HG02610 (cell line): ENCODE results near the gene AFAP1L1.

ENCODE experiments used
- ATAC-seq: cut with Tn5 transposase; IDR thresholded peaks from one replicate; pipeline ENCODE4 v1.9.1; 2021; ENCODE audit warnings: mild to moderate bottlenecking, moderate library complexity; ENCODE audit not compliant: unreplicated experiment

The AFAP1L1 gene

DNA sequence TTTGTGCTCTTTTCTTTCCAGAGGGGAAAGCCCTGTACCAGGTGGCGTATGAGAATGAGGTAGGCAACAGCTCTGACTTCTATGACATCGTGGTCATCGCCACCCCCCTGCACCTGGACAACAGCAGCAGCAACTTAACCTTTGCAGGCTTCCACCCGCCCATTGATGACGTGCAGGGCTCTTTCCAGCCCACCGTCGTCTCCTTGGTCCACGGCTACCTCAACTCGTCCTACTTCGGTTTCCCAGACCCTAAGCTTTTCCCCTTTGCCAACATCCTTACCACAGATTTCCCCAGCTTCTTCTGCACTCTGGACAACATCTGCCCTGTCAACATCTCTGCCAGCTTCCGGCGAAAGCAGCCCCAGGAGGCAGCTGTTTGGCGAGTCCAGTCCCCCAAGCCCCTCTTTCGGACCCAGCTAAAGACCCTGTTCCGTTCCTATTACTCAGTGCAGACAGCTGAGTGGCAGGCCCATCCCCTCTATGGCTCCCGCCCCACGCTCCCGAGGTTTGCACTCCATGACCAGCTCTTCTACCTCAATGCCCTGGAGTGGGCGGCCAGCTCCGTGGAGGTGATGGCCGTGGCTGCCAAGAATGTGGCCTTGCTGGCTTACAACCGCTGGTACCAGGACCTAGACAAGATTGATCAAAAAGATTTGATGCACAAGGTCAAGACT lies 96.5 kb downstream of the AFAP1L1 start:
- ATAC-seq, result no peak

DNA sequence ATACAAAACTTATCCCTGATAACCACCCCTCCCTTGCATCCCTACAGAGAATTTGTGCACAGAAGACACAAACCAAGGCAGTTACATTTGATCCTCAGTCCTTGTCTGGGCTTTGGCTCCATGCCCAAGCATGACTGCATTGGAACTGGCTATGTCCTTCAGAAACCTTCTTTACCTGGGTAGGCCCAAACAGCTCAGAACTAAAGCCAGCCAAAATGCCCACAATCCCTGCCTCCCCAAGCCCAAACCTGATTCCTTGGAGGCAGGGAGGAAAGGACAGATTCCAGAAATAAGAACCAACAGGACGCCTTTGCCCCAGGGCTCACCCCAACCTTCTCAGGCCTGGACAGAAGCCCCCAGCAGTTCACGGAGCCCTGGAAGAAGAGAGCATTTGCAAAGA lies 99.2 kb downstream of the AFAP1L1 start:
- no peak for ATAC-seq

DNA sequence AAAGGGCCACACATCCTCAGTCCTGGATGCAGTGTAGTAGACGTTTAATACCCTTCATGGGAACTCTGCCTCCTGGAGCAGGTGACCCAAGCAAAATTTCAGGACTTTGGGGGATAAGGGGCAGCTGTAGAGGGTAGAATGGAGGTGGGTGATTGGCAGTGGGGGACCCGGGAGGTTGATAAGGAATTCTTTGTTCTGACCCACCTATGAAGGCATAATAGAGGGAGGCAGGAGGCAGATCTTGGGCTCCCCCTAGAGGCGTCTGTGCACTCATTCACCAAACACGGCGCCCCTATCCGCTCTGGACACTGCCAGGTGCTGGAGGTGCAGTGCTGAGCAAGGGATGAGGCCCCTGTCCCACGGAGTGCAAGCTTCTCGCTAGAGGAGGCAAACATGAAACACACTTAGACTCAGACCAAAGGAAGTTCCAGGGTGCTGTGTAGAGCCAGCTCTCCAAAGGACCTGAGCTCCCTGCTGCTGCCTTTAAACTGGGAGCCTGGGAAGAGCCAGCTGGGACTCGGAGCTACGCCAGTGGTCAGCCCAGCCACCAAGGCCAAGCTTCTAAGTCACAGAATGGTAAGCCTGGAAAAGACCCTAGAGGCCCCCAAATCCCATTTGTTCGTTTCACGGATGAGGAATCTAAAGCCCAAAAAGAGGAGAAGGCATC lies 99.8 kb downstream of the AFAP1L1 start:
- peak; percentile 90 for ATAC-seq

DNA sequence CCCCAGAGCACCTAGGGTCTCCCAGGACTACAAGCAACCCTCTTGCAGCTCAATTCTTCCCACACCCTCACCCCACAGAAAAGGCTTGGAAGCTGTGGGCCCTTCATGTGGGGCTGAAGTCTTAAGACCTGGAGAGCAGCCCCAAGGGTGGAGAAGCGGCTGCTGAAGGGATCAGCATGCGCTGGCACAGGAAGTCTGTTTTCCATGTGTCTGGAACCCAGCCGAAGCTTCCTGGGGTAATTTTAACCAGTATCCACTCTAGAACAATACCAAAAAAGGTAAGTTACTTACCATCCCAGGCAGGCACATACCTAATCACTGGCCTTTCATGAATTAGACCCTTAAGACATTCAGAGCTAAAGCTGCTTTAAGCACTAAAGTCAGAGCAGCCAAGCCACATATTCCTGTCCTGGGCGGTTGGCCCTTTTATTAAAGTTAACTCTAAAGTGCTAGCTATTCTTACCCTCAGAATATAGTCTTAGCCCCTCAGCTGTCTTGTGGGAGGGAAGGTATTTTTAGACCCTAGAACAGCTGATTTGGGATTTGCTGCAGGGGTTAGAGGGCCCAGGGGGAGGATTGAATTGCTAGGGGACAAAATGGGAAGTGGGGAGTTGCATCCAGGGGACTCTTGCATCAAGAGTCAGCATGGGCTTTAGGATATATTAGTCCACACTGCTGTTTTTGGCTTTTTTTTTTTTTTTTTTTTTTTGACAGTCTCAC lies 100.6 kb downstream of the AFAP1L1 start:
- ATAC-seq, result no peak

DNA sequence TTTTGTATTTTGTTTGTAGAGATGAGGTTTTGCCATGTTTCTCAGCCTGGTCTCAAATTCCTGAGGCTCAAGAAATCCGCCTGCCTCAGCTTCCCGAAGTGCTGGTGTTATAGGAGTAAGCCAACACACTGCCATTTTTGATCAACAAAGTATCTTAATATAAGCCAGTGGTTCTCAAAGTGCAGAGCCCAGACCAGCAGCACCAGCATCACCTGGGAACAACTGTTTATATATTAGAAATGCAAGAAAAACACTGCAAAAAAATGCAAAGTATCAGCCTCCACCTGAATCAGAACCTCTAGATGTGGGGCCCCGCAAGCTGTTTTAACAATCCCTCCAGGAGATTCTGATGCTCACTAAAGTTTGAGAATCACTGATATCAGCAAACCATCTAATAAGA lies 101.3 kb downstream of the AFAP1L1 start:
- ATAC-seq, result no peak

DNA sequence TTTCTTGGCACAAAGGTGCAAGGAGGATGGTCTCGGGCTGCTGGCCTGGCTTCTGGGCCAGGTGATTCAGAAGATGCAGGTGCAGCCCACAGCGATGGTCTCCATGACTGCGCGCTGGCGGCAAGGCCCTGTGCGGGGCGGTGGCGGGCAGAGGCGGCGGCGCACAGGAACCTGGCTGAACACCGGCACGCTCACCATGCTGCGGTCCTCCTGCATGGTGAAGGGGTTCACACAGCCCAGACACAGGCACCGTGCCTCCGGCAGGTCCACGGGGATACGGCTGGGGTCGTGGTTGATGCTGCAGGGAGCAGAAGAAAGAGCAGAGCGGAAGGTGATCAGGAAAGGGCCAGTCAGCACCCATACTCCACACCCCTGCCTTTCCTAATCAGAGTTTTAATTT lies 102.6 kb downstream of the AFAP1L1 start:
- ATAC-seq, result no peak

DNA sequence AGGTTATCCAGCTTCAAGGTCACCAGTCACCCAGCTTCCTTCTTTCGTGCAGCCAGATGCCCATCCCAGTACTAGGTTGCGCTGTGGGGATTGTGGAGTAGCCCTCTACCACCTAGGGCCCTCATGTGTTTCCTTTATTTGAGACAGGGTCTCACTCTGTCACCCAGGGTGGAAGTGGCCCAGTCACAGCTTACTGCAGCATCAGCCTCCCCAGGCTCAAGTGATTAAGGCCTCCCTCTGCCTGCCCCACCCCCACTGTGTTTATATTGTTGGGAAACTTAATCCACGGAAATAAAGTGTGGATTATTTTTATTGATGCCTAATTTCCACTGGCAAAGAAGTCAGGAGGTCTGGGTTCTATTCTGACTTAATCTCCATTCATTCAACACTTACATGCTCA lies 103.1 kb downstream of the AFAP1L1 start:
- ATAC-seq, result no peak

DNA sequence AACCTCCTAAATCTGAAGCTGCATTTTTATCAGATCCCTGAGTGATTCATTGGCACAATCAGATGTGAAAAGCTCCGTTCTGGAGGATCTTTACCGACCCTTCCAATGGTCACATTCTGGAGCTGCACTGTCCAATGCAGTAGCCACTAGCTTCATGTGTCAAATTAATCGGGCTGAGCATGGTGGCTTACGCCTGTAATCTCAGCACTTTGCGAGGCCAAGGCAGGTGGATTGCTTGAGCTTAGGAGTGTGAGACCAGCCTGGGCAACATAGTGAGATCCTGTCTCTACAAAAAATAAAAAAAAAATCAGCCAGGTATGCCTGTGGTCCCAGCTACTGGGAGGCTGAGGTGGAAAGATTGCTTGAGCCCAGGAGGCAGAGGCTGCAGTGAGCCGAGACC lies 103.8 kb downstream of the AFAP1L1 start:
- ATAC-seq, result no peak

DNA sequence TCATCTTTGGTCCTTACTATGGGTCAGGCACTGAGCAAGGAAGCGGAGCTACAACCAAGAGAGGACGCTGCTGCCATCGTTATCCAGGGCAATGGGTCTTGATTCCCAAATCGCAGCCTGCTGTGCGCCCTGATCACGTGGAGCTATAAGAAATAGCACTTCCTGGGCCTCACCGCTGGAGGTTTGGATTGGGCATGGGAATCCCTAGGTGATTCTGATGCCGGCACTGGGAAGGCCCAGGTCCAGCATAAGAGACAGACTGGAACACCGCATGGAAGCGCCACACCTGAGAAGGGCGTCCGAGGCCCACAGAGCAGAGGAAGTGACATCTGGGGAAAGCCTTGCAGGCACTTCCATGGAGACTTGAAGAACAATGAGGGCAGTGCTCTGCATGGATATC lies 104.4 kb downstream of the AFAP1L1 start:
- no peak for ATAC-seq

DNA sequence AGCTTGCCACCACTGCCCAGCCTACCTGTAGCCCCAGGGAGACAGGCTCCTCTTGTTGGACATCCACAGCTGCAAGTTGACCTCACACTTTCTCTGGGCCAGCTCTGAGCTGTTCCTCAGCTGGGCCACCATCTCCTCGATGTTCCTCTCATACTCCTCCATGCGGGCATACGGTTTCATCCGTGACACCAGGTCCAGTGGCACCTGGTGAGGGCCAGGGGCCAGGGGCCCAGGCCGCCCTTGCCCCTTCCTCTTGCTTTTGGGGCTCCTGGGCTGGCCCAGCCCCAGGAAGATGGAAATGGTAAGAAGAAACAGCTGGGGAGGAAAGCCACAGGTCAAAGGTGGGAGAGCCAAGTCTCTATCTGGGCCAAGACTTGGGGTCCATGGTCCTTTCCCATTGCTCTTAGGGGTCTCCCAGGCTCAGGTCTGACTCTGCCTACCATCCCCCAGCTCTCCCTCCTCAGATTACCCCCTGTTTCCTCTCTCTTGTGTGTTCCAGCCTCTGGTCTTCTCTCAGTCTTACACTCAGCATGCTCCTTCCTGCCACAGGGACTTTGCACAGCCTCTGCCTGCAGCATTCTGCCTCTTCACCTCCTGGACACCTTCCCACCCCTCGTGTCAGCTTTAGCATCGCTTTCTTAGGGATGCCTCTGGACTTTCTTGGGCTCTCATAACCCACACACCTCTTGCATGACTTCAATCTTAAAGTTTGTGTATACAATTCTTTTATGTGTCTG lies 105.2 kb downstream of the AFAP1L1 start:
- no peak for ATAC-seq

DNA sequence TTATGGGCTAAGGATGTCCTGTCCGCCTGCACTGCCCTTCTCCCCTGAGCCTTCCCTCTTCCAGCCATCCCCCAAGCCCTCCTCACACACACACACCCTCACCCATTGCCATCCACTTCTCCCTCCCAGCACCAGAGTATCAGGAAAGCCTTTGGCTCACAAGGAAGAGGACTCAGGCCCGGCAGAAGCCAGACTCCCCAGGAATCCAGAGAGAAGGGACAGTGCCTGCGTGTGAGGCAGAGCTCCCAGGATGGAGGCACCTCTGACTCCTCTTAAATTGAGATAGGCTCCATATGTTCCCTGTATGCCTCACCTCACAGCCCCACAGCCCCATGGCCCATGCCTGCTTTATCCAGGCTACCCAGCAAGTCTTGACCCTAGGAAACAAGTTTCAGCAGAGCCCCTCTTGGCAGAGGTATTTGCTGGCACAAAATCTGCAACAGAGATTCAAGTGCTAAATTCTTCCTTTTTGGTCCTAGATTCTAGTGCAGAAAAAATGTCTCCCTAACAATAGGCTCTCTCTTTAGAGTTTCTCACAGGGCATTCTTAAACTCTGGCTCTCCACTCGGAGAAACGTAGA lies 106.7 kb downstream of the AFAP1L1 start:
- no peak for ATAC-seq

DNA sequence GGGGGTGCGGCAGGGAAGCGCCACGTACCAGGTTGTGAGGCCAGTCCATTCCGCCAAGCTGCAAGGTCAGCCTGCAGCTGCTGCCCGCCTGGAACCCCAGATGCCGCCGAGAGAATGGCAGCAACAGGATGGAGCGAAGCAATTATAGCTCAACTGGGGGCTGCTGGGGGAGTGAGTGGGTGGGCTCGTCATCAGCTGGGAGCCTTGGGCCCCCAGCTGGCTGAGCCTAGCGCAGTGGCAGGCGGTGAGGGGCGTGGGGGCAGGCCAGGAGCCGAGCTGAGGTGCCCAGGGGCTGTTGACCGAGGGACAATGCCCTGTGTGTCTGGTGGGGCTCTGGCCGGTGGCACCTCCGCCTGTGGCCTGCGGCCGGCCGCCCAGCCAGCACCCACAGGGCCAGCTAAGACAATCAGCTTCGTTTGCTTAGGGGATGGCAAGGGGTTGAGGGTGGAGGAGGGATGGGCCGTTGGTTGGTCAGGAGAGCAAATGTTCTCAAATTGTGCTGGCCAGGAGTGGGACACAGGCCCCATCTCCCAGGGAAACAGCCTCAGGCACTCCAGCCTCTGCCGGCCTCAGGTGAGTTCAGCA lies 107.6 kb downstream of the AFAP1L1 start, which contains the start of gene IL17B:
TSS of gene IL17B (minus strand) at position 116 of the 585 bp plus-strand sequence. CDS start at position 49, 67 bp downstream.
- no peak for ATAC-seq

DNA sequence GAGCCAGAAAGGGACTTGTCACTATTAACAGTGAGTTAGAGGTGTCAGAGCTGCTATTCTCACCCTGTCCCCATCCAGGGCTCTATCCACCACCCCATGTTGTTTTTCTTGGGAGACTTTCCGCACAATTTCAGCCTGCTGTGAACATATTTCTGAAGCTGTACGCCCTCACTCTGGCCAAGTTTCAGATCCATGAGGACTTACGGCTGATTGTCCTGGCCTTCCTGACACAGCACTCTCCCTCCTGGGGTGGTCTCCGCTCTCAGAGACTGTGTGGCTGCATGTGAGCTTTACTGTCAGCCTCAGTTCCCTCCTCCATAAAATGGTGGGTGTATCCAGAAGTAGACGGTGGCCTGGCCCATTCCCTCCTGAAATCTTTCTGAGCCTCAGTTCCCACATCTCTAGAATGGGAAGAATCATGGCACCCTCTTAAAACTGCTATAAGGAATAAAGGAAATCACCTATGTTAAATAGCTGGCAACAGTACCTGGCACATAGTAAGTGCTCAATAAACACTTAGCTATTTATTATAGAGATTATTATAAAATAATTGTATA lies 108.2 kb downstream of the AFAP1L1 start:
- ATAC-seq, result no peak

DNA sequence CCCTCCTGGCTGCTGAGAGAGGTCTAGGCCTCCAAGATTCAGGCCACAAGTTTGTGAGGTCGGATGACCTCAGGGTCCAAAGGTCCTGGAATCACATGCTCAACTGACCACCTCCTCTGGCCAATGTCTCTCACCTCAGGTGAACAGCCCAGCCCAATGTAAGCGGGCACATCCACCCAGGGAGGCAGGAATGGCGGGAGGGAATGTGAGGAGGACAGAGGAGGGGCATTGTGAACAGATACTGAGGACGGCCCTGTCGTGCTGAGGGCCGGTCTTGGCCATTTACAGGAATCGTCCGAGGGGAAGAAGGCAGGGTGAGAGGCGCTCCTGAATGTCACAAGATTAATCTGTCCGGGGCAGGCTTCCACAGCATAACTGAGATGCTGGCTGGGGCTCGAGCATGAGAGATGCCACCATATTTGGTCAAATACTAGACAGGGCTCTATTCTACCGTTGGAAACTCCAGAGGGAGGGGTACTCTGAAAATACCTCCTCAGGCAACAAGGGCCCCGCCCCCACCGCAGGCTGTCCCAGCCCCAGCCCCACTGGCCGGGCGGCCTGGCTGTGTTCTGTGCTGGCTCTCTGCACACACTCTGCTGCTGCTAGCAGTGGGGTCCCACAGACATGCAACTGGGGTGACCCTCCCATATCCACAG lies 108.9 kb downstream of the AFAP1L1 start:
- no peak for ATAC-seq

DNA sequence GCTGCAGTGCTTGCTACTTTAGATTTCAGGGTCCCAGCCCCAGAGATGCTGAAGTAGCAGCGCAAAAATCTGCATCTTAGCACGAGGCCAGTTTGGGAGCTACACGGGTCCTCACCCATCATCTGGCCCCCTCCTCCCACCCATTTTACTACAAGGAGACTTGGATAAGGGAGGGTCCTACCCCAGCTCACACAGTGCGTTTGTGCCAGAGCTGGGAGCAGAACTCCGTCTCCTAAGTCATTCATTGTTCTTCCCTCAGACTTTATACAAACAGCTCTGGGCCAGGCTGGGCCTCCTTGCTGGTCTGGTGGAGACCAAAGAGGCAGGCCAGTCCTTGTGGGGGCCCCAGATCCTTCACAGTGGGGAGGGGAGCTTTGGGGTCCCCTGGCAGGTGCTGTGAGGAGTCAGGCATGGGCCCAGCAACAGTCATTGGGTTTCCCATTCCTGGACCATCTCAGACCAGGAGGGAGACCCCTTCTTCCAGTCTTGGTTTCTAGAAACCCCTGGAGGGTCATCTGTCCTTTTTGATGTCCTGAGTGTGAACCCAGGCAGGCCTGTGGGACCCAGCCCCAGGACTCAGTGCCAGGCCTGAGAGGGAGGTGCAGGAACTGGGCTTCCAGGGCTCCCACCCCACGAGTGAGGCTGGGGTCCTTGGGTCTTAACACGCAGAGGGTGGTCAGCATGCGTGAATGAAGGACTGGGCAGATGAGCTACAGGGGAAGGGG lies 109.8 kb downstream of the AFAP1L1 start:
- ATAC-seq, result no peak

DNA sequence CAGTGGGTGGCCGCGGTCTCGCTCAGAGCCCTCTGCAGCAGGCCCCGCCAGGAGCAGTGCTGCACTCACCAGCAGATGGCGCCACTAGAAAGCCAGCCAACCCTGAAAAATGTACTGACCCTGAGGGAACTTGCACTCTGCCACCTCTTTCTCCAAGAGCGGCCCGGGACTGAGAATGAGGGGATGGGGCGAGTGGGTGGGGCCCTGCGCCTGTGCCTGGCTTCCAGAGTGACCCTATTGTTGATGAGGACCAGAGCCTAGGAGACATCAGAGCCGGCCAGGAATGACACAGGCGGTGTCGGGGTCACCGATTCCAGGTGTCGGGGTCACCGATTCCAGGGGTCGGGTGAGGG lies 110.3 kb downstream of the AFAP1L1 start:
- peak; percentile 61 for ATAC-seq

DNA sequence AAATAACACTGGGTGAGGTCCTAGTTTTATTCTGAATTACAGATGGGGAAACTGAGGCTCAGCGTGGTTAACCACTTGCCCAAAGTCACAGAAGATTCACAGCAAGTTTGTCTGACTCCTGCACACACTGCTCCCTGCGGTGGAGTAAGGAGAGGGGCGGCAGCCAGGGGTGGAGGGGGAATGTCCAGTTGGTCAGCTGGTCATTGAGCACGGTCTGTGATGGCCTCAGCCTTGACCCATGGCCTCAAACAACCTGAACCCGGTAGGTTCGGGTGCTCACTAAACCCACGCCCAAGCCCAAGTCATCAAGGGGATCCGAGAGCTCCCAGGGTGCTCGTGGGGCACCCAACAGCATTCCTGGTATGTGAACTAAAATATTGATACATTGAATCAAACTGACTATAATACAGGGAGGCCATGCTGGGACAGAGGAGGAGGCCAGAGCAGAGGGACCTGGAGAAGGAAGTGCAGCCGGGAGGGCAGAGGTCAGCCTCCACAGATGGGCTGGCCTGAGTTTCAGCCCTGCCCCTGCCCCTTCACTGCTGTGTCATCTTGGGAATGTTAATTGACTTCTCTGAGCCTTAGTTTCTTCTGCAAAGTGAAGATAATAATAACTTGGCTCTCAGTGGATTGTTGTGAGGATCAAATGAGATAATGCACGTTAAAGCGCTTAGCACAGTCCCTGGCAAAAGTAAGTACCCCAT lies 111.0 kb downstream of the AFAP1L1 start:
- ATAC-seq, result no peak

DNA sequence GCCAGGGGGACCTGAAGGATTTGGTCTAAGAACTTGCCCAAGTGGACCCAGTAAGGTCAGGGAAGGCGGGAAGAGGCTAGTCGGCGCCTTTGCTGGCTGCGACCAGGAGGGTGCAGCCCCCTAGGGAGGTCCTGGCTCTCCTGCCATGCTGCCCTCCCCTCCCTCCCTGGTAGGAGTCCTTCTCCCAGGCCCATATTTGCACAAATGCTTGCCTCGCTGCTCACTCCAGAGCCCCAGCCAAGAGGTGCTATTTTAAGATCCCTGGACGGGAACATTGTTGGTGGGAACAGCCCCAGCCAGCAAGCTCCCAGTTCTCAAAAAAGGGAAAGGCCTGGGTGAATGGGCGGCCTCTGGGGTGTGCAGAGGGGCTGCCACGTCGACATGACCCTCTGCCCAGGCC lies 111.7 kb downstream of the AFAP1L1 start:
- ATAC-seq, result no peak

DNA sequence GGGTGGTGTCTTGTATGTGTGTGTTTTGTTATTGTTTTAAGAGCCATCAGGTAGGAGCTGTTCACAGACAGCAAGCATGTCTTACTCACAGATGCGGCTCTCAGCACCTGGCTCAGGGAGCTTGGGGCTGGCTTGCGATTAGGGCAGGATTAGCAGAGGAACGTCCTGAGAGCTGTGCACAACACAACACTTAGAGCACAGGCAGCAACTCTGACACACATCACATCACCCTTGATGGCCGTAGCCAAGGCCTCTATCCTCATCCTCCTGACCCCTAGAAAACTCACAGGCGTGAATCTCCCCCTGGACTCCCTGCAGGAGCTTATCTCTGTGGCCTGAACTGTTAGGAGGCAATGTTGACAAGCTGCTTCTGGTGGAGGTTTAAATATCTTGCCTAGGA lies 114.5 kb downstream of the AFAP1L1 start:
- ATAC-seq, result no peak
